ENCODE results near the gene MYL12A.
"Not testable (repeated sequence)": the region's sequence is repeated elsewhere in the genome, so short reads cannot be mapped to it uniquely, and the experiment has no call there.

Gene MYL12A

GRCh38 chr18:3266062-3266608 lies 18.5 kb downstream of the MYL12A start:
- DNase-seq (ENCODE audit: extremely low read depth, low read depth): no peak
- TF ChIP-seq, protein P1, sequence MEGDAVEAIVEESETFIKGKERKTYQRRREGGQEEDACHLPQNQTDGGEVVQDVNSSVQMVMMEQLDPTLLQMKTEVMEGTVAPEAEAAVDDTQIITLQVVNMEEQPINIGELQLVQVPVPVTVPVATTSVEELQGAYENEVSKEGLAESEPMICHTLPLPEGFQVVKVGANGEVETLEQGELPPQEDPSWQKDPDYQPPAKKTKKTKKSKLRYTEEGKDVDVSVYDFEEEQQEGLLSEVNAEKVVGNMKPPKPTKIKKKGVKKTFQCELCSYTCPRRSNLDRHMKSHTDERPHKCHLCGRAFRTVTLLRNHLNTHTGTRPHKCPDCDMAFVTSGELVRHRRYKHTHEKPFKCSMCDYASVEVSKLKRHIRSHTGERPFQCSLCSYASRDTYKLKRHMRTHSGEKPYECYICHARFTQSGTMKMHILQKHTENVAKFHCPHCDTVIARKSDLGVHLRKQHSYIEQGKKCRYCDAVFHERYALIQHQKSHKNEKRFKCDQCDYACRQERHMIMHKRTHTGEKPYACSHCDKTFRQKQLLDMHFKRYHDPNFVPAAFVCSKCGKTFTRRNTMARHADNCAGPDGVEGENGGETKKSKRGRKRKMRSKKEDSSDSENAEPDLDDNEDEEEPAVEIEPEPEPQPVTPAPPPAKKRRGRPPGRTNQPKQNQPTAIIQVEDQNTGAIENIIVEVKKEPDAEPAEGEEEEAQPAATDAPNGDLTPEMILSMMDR (IDR thresholded peaks at IDR 0.05; ENCODE audit: low read depth, low read length): no peak

- TF ChIP-seq, protein P1 (IDR thresholded peaks at IDR 0.05; ENCODE audit: low read depth, low read length): no peak
- DNase-seq (ENCODE audit: extremely low read depth, low read depth): no peak
These were observed 20.7 kb downstream of the MYL12A start for GRCh38 chr18:3268306-3268705.

DNA sequence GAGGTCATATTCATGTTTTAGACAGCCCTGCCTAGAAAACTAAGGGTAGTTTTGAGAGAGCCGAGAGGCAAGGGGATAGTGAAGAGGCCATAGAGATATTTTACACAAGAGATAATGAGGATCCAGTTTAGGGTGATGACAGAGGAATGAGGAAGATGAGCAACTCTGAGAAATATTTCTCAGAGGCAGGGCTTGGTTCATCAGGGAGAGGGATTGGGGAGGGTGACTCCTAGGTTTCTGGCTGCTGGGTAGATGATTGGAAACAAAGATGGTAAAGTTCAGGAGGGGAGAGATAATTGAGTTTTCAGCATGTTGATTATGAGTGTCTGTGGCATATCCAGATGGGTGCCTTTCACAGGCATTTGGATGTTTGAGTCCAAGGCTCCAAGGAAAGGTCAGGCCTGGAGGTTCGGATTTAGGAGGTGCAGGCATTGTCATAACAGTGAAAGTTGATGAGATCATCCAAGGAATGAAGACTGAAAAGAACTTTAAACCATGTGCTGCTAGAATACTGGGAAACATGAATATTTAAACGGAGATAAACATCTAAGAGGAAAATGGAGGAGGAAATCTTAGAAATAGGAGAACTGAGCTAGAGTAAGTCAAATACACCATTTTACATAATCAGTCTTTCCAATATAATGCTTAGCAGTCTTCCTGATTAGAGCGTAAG lies 21.8 kb downstream of the MYL12A start:
- no peak for DNase-seq (ENCODE audit: extremely low read depth, low read depth)
- TF ChIP-seq, protein P1 (IDR thresholded peaks at IDR 0.05; ENCODE audit: low read depth, low read length): no peak

GRCh38 chr18:3269914-3270299 lies 22.3 kb downstream of the MYL12A start:
- TF ChIP-seq, protein P1 (IDR thresholded peaks at IDR 0.05; ENCODE audit: low read depth, low read length): no peak
- DNase-seq (ENCODE audit: extremely low read depth, low read depth): no peak

- TF ChIP-seq, protein P1 (IDR thresholded peaks at IDR 0.05; ENCODE audit: low read depth, low read length): no peak
- no peak for DNase-seq (ENCODE audit: extremely low read depth, low read depth)
These were observed 25.4 kb downstream of the MYL12A start for GRCh38 chr18:3273042-3273441.

GRCh38 chr18:3277643-3278213 lies 30.1 kb downstream of the MYL12A start:
- DNase-seq (ENCODE audit: extremely low read depth, low read depth): not testable (repeated sequence)

- TF ChIP-seq, protein P1 (IDR thresholded peaks at IDR 0.05; ENCODE audit: low read depth, low read length): no peak; the same call in none of the 2 replicates
- no peak for DNase-seq (ENCODE audit: extremely low read depth, low read depth)
These were observed 31.9 kb downstream of the MYL12A start for GRCh38 chr18:3279201-3280185.
